Memory B cell (primary cell): Measurements from ENCODE around the gene GPR3.

Experiments
- ATAC-seq: fragments of 150-1000 bp; cut with Tn5 transposase; 2 replicates; pipeline ENCODE4 v1.10.0; 2021; ENCODE audit warnings: low read depth, mild to moderate bottlenecking, moderate library complexity
- DNase-seq, 2 donors: peaks; one replicate each; pipeline ENCODE4 v3.0.0; 2022; ENCODE audit warnings: low spot score in 2 of 2
- H3K27ac Mint-ChIP-seq: one replicate; pipeline ENCODE4 v1.8.0; 2022; ENCODE audit warnings: mild to moderate bottlenecking, moderate library complexity, mixed read lengths
- H3K27me3 Mint-ChIP-seq: one replicate; pipeline ENCODE4 v1.8.0; 2022; ENCODE audit warnings: mixed read lengths
- H3K36me3 Mint-ChIP-seq: one replicate; pipeline ENCODE4 v1.8.0; 2022; ENCODE audit warnings: mild to moderate bottlenecking, mixed read lengths
- H3K4me1 Mint-ChIP-seq: one replicate; pipeline ENCODE4 v1.8.0; 2022; ENCODE audit warnings: mixed read lengths
- H3K4me3 Mint-ChIP-seq: one replicate; pipeline ENCODE4 v1.8.0; 2022; ENCODE audit warnings: mild to moderate bottlenecking, moderate library complexity, mixed read lengths
- H3K9me3 Mint-ChIP-seq: one replicate; pipeline ENCODE4 v1.8.0; 2022; ENCODE audit warnings: mixed read lengths

The GPR3 gene

DNA sequence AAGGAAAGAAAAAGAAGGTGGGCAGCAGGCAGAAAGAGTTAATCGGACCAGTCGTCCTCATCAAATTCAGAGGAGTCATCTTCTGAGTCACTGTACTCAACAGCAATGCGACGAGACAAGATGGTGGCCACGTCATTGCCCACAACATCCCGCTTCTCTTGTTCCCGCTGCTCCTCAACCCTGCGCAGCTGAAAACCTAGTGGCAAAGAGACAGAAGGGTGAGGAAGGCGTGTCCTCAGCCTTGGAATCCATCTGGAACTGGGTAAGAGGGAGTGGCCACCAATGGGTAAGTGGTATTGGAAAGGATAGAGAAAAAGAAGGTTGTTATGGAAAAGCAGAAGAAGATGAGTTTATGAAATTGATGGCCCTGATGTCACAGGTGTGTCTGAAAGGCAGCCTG, 15.7 kb downstream of the GPR3 start:
- Mint-ChIP-seq H3K27me3 (no peaks in the 10 kb centered on the region), H3K36me3 (peaks cover 21% of the 10 kb centered on the region), H3K4me3 (no peak overlapping the region), H3K4me1 (peaks cover 41% of the 10 kb centered on the region), H3K27ac (peak overlapping the region; percentile 68), H3K9me3 (no peaks in the 10 kb centered on the region)
- ATAC-seq (no peak), DNase-seq (no peak)

DNA sequence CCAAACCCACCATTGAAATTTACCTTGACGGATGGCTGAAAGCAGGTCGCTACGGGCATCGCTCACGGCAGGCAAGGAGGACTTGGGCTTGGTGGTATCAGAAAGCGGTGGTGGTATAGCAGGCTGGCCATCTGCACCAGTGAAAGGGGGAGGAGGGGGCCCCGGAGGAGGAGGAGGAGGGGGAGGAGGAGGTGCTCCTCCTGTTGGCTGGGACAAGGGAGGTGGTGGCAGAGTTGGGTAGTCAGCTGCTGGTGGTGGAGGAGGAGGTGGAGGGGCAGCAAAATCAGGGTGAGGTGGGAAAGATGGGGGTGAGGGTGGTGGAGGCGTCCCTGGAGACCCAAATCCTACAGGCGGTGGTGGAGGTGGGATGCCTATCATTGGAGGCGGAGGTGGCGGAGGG, 17.2 kb downstream of the GPR3 start:
- no peak overlapping the region for H3K4me3 Mint-ChIP-seq
- H3K27me3 Mint-ChIP-seq: no peaks in the 10 kb centered on the region
- H3K9me3 Mint-ChIP-seq: no peaks in the 10 kb centered on the region
- peaks cover 28% of the 10 kb centered on the region for H3K4me1 Mint-ChIP-seq
- H3K36me3 Mint-ChIP-seq: peaks cover 30% of the 10 kb centered on the region
- H3K27ac Mint-ChIP-seq: no peak overlapping the region
- DNase-seq (no peak), ATAC-seq (no peak)

DNA sequence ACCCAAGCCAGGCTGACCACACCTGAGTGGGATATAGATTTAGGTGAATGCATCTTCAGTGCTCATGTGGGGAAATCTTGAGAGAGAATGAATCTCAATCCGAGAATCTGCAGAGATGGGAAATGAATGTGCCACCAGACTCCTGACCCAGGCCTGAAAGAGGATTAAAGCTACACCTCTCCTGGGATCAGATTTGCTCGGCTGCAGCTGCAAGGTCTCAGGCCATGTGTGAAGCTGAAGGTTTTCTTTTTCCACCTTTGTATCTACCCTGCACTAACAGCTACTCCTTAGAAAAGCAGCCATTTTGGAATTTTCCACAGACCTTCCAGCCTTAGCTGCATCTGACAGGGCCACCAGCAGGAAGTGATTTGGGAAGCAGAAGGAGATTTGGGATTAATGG, 18.3 kb downstream of the GPR3 start:
- Mint-ChIP-seq H3K27ac (peak overlapping the region; percentile 31), H3K36me3 (peaks cover 36% of the 10 kb centered on the region)

DNA sequence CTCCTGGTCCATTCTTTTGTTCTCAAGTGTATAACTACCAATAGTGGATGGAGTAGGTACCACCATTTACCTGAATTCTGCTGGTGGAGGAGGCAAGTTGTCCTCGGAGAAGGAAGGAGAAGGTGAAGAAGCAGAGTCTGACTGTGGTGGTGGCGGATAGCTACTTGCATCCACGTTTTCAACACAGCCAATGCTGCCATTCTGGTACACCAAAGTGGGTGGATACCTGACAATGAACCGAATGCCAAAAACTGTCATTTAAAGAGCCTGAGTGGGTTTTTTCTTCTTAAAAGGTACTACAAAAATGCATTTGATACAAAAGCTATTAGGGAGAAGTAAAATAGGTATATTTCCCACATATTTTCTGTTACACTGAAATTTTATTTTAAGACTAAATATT, 20.1 kb downstream of the GPR3 start:
- peaks cover 40% of the 10 kb centered on the region for H3K36me3 Mint-ChIP-seq
- DNase-seq (no peak), ATAC-seq (no peak)
- no peak overlapping the region for H3K4me3 Mint-ChIP-seq
- no peaks in the 10 kb centered on the region for H3K27me3 Mint-ChIP-seq
- no peaks in the 10 kb centered on the region for H3K9me3 Mint-ChIP-seq
- H3K27ac Mint-ChIP-seq: no peak overlapping the region
- peaks cover 31% of the 10 kb centered on the region for H3K4me1 Mint-ChIP-seq

More for the DNA sequence above, 18.3 kb downstream of the GPR3 start:
- Mint-ChIP-seq H3K27me3 (no peaks in the 10 kb centered on the region), H3K4me3 (no peak overlapping the region), H3K4me1 (peaks cover 29% of the 10 kb centered on the region), H3K9me3 (no peaks in the 10 kb centered on the region)
- no peak for DNase-seq
- no peak for ATAC-seq

DNA sequence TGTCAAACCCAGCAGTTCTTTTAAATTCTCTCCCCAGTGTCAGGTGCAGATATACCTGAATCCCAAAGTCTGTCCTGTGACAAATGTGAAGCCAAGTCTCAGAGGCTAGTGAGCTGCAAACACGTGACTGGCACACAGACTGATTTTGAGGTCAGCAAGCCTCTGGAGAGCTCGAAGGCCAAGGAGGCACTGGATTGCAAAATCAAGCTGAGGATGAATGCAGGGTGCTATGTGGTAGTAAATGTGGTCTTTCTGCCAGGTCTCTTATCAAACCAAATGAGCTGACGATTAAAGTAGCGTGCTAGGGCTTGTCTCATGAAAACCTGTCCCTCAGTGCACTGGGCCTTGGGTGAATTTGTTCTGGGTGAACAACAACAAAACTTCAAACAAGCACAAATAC, 20.6 kb downstream of the GPR3 start:
- H3K9me3 Mint-ChIP-seq: no peaks in the 10 kb centered on the region
- H3K27me3 Mint-ChIP-seq: no peaks in the 10 kb centered on the region
- ATAC-seq (no peak), DNase-seq (no peak)
- peak overlapping the region; percentile 75 for H3K27ac Mint-ChIP-seq
- peaks cover 38% of the 10 kb centered on the region for H3K36me3 Mint-ChIP-seq
- H3K4me1 Mint-ChIP-seq: peaks cover 31% of the 10 kb centered on the region
- no peak overlapping the region for H3K4me3 Mint-ChIP-seq

DNA sequence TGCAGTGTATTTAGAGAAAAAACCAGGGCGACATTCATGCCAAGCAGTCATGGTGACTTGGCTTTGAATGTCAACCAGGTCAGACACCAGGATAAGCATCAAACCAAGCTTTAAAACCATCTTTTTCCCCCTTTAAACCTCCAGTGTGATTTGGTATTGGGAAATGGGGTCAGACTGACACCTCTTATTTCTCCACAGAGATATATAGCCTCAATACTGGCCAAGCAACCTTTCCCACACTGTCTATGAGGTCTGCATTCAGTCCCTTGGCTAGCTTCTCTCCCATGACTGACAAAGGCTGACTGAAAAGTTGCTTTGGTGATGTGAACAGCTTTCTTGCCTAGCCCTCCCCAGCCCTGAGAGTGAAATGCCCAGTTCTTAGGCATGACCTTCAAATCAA, 21.7 kb downstream of the GPR3 start:
- no peak overlapping the region for H3K4me3 Mint-ChIP-seq
- peak overlapping the region; percentile 75 for H3K27ac Mint-ChIP-seq
- no peaks in the 10 kb centered on the region for H3K27me3 Mint-ChIP-seq
- no peak for ATAC-seq
- H3K9me3 Mint-ChIP-seq: no peaks in the 10 kb centered on the region
- H3K4me1 Mint-ChIP-seq: peaks cover 34% of the 10 kb centered on the region
- H3K36me3 Mint-ChIP-seq: peaks cover 34% of the 10 kb centered on the region
- DNase-seq: no peak

DNA sequence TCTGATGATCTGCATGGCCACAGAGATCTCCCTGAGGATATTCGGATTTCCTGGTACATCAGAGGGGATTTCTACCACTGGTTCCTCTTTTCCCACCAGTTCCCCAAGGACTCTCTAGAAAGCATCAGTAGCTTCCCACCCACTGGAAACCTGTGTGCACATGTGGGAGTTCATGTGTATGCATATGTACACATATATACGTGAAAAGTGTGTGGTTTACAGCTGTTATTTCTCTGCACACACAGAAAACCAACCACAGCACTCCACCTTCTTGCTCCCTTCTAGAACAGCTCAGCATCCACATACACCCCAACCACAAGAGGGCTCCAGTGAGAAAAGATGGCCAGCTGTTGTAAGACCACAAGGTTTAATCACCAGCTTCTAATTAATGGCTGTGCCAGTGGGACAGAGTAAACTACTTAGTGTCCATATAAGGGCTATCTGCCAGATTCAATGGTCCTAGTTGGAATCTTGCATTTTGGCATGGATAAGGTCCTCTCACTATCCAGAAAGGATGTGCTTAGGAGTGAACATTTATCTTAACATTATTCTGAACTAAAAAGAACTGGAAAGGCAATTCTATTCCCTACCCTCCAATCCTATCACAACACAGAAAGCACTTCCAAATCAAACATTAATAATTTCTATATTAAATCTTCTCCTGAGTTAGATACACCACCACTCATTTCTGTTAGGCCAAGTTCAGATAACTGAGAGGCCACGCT, 24.1 kb downstream of the GPR3 start:
- peak; percentile 75 for ATAC-seq
- H3K9me3 Mint-ChIP-seq: no peaks in the 10 kb centered on the region
- H3K36me3 Mint-ChIP-seq: peaks cover 29% of the 10 kb centered on the region
- H3K27ac Mint-ChIP-seq: peak overlapping the region; percentile 80
- no peak overlapping the region for H3K4me3 Mint-ChIP-seq
- peak; percentile 43 to 61 for DNase-seq
- H3K4me1 Mint-ChIP-seq: peaks cover 35% of the 10 kb centered on the region
- H3K27me3 Mint-ChIP-seq: no peaks in the 10 kb centered on the region

DNA sequence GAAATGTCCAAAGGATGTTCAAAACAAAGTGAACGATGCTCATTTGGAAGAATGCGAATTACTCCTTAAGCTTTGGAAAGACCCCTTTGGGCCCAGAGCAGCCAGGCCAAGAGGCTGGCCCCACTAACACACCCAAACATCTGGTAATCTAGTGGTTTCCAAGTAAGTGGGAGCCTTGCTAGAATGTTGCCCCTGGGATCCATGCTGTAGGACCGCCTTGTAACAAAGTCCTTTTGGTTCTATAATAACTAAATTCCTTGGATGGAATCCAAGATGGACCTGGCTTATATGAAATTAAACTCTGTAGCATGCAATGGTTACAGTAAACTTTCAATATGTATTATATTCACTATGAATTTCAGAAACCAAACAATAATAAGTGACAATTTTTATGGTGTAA, 25.3 kb downstream of the GPR3 start:
- DNase-seq (no peak), ATAC-seq (no peak)
- Mint-ChIP-seq H3K27ac (peak overlapping the region; percentile 88), H3K4me1 (peaks cover 36% of the 10 kb centered on the region), H3K9me3 (no peaks in the 10 kb centered on the region), H3K4me3 (no peak overlapping the region), H3K27me3 (no peaks in the 10 kb centered on the region), H3K36me3 (peaks cover 31% of the 10 kb centered on the region)

DNA sequence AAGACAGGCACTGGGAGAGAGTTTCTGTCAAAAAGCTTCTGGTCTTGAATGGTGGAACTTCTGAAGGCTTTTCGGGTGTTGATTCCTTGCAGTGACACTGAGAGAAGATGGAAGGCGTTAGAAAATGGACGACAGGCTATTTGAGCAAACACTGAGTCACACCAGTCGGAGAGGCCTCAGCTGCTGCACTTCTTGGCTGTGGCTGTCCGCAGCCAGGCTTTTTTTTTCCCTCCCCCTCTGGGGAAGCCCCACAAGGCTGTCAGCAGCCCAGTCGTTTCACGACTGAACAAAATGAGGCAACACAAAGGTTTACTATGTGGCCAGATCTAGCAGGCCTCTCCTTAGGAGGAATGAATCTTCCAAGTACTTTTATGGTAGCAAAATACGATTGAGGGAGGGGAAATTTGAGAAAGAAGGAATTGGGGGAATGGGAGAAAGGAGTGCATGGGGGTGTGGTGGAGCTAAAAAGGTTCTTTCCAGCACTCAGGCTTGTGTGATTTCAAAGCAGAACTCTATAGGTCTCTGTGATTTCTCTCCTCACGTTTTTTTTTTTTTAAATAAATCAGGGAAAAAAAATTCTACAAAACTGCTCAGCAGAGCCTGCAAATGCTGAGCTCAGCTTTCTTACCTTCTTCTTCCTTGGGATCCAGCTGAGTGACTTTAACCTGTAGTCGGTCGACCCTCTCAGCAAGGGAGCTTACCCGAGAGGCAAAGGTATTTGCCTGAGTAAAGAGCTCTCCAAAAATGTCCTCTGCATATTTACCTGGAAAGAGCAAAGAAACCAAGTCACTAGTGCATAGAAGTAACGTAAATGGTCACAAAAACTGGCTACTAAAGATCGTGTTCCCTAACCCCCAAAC, 26.1 kb downstream of the GPR3 start:
- H3K27me3 Mint-ChIP-seq: no peaks in the 10 kb centered on the region
- ATAC-seq (peak; percentile 77), DNase-seq (no peak)
- H3K27ac Mint-ChIP-seq: peak overlapping the region; percentile 88
- peak overlapping the region; percentile 52 for H3K4me3 Mint-ChIP-seq
- peaks cover 27% of the 10 kb centered on the region for H3K36me3 Mint-ChIP-seq
- H3K4me1 Mint-ChIP-seq: peaks cover 36% of the 10 kb centered on the region
- no peaks in the 10 kb centered on the region for H3K9me3 Mint-ChIP-seq

DNA sequence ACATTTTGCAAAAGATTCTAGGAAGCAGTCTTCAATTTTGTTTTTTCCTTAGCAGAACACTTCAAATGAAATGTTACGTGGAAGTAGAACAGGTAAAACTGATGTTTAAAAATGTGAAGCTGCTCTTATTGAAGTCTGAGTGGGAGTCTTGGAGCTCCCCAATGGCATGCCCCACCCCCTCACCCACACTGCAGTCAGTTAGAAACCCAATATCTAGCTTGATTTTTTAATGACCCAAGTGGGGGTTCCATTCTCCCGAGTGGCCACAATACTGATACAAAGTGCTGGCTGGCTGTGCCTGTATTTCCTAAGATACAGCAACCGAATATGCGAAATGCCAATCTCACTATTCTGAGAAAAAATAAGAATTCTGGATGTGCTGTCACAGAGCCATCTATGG, 31.3 kb downstream of the GPR3 start:
- no peaks in the 10 kb centered on the region for H3K9me3 Mint-ChIP-seq
- H3K27ac Mint-ChIP-seq: no peak overlapping the region
- no peak for DNase-seq
- peaks cover 11% of the 10 kb centered on the region for H3K36me3 Mint-ChIP-seq
- no peak overlapping the region for H3K4me3 Mint-ChIP-seq
- ATAC-seq: no peak
- no peaks in the 10 kb centered on the region for H3K27me3 Mint-ChIP-seq
- peaks cover 44% of the 10 kb centered on the region for H3K4me1 Mint-ChIP-seq

DNA sequence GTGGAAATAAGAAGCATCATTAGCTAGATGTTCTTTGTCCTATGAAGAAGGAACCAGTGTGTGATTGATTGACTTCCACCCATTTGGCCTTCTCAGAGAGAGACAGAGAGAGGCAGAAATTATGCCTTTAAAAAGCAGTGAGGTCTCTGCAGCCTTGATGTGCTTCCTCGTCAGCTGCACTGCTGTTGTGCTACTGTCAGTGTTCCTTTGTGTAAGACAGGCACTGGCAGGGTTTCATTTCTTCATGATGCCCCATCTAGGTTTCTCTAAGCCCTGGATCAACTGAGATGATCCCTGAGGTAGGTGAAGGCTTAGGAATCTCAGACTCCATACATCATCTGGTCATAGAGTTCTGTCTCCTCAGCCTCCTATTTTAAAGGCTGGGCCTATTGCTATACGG, 34.9 kb downstream of the GPR3 start:
- peaks cover 46% of the 10 kb centered on the region for H3K4me1 Mint-ChIP-seq
- H3K27ac Mint-ChIP-seq: peak overlapping the region; percentile 88
- no peak for DNase-seq
- no peaks in the 10 kb centered on the region for H3K9me3 Mint-ChIP-seq
- no peak overlapping the region for H3K4me3 Mint-ChIP-seq
- peaks cover 11% of the 10 kb centered on the region for H3K36me3 Mint-ChIP-seq
- no peaks in the 10 kb centered on the region for H3K27me3 Mint-ChIP-seq
- ATAC-seq: peak; percentile 85

DNA sequence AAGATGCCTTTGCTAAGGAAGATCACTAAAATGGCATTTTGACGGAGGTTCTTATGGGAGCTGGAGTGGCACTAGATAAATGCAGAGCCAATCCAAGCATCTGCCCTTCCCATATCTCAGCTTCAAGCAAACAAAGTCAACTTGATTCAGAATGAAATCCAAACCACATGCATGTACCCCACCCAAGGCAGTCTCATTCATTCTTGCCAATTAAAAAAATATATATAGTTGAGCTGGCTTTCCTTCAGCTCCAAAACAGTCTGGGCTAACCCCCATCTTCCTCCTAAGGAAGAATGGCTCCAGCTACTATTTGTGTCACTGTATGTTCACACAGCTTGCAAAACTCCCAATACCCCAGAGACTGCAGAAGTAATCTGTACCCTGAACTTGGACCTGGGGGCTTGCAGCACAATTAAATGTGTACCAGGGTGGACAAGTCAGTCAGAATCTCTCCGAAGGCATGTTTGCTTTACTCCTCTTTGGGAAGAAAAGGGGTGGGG, 35.4 kb downstream of the GPR3 start:
- ATAC-seq (no peak), DNase-seq (no peak)
- Mint-ChIP-seq H3K27me3 (no peaks in the 10 kb centered on the region), H3K4me3 (no peak overlapping the region), H3K9me3 (no peaks in the 10 kb centered on the region), H3K27ac (peak overlapping the region; percentile 88), H3K4me1 (peaks cover 46% of the 10 kb centered on the region), H3K36me3 (peaks cover 8% of the 10 kb centered on the region)

DNA sequence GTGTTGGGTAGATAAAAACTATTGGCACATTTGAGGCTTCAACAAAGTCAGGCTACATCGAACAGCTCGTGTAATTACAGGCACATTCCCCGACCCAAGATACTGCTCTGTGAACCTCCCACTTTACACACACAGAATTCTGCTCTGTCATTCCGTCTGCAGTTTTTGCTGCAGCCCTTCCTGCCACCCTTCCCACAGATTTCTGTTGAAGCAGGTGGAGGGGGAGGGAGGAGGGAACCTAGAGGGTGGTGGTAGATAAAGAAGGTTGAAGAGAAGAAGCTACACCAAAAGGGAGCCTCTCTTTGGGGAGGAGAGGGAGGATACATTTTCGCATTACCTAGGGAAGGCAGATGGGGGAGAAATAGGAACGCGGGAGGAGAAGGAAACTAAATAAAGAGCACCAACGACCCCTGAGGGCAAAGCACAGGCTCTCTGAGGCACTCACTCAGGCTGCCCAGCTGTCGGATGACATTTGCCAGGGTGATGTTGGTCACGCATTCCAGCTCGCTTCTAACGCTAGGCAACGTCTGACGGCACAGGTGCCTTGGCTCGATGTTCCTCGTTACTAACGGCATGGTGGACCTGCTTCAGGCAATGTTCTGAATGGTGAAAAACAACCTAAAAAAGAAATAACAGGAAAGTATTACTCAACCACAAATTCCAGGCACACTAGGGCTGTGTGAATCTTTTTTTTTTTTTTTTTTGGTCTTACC, 36.0 kb downstream of the GPR3 start:
- no peaks in the 10 kb centered on the region for H3K9me3 Mint-ChIP-seq
- DNase-seq: no peak
- peak overlapping the region; percentile 88 for H3K27ac Mint-ChIP-seq
- no peak for ATAC-seq
- peaks cover 50% of the 10 kb centered on the region for H3K4me1 Mint-ChIP-seq
- H3K36me3 Mint-ChIP-seq: peaks cover 8% of the 10 kb centered on the region
- no peaks in the 10 kb centered on the region for H3K27me3 Mint-ChIP-seq
- H3K4me3 Mint-ChIP-seq: no peak overlapping the region

DNA sequence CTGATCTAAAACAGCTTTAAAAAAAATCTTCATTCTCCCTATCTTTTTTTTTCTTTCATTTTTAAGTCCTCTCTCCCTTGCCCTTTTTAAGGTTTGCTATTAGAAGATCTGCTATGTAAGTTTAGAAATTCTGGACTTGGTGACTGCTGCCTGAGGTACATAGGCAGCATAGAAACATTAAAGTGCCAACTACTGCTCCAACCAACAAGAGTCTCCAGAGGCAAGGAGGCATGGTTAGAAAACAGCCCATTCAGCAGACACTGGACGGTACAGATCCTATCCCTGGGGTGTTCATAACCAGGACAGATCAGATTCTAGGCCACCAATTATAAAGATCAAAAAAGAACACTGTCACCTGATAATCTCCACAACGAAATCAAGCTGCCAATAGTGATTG, 36.6 kb downstream of the GPR3 start:
- ATAC-seq: no peak
- Mint-ChIP-seq H3K4me3 (peak overlapping the region; percentile 45), H3K27ac (peak overlapping the region; percentile 88)

More for the DNA sequence above, 36.6 kb downstream of the GPR3 start:
- no peaks in the 10 kb centered on the region for H3K27me3 Mint-ChIP-seq
- no peak for DNase-seq
- H3K36me3 Mint-ChIP-seq: peaks cover 8% of the 10 kb centered on the region
- no peaks in the 10 kb centered on the region for H3K9me3 Mint-ChIP-seq
- peaks cover 55% of the 10 kb centered on the region for H3K4me1 Mint-ChIP-seq
